Raji (cell line): ENCODE results near the gene TDRKH.
A peak's percentile ranks its signal among the peaks of the same experiment; 100 is the strongest.

Experiments used
- POLR2A ChIP-seq: IDR thresholded peaks from 2 replicates; pipeline ENCODE4 v1.6.1; 2011; ENCODE audit warnings: low read depth, low read length, control low read depth; ENCODE audit not compliant: insufficient read depth

Gene TDRKH

DNA sequence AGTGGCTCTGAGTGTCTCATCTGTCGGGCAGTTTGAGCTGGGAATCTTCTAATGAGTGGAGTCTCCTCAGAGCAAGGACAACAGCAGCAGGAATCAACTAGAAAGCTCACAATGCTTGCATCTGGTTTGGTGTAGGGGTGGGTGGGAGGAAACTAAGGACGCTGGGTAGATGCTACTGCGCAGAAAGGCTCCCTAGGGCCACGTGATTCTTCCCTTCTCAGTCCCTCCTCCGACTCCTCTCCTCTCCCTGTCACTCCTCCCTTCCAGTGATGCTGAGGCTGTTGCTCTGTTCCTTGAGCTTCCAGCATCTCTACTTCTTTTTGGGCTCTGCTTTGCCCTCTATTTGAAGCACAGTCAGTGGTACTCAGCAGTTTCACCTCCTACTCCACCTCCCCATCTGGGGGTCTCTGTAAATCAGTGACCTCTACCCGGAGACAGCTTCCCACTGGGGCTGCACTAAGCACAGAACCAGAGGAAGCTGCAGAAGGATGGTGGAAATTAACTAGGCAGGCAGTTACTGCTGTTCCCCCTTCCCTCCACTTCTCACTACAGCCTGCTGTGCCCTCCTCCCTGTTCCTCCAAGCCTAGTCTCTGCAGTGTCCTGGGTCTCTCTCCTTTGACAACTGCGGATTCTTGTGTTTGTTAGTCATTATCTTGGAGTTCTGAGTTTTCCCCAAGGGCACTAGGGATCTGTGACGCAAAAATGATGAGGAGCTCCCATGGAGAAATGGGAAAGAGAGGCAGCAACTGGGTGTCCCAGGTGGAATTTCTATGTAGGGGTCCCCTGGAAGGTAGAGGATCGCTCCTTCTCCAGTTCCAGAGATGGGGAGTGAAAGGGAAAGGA is 9.1 kb upstream of the TDRKH start:
- no peak for TF ChIP-seq POLR2A

DNA sequence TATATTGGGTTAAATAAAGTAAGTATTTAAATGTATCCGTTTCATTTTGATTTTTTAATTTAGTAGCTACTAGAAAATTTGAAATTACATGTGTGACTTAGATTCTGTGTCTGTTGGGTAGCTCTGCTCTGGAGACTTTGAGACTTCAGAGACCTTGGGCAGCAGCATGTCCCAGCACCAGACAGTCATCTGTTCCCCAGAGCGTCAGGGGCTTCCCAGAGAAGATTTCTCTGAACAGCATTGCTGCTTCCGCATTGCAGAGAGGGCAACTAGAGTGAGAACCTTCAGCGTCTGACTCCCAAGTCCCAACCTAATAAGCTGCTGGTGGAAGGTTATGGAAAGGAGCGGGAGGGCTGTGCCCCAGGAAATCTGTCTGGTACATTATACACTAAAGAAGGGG is 8.3 kb upstream of the TDRKH start:
- no peak for TF ChIP-seq POLR2A

DNA sequence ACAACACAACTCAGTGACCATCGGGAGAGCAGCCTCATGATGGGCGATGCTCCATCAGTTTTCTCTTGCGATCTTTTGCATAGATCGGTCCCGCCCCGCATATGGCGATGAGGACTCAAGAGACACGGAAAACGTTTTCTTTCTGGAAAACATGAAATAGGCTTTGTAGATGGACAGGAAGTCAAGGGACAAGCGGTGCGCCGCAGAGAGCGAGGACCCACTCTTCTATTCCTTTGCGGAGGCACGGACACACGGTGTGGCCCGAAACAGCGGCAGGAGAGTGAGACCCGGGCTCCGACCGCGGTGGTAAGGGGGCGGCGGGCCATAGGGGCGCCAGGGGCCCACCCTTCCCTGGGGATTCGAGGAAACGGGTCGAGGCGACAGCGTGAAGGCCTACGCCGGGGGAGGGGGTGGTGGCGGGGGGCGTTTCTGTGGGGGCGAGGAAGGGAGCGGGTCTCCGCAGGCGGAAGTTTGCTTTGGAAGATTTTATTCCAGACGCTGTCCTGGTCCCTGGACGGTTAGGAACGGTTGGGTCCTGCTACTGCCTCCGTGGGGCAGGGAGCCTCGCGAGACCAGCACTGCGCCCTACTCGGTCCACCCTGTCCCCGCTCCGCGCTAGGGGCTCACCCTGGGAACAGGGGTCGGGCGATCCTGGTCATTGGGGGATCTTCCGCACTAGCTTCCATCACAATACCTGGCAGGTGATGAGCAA is 796 bp upstream of the TDRKH start:
- TF ChIP-seq POLR2A = no peak

DNA sequence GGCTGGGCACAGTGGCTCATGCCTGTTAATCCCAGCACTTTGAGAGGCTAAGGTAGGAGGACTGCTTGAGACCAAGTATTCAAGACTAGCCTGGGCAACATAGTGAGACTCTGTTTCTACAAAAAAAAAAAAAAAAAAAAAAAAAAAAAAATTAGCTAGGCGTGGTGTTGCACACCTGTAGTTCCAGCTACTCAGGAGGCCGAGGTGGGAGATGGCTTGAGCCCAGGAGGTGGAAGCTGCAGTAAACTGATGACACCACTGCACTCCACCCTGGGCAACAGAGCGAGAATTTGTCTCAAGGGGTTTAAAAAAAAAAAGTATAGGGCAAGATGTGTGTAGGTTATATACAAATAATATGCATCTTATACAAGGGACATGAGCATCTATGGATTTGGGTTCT is 2.6 kb downstream of the TDRKH start:
- TF ChIP-seq POLR2A = no peak

DNA sequence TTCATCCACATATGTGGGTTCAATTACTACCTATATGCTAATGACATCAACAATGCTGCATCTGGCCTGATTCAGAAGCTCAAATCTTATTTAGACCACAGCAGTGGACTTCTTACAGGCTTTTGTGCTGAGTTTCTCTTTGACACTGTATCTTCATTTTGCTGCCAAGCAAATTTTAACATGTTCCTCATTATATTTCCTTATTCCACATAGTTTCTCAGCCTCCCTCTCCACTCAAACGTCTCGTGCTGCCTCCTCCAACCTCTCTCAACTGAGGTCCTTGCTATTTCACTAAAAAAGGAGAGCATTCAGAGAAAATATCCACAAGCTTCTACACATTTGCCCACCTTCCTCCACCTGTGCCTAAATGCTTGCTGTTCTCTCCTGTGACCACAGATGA is 6.5 kb downstream of the TDRKH start:
- no peak for TF ChIP-seq POLR2A

DNA sequence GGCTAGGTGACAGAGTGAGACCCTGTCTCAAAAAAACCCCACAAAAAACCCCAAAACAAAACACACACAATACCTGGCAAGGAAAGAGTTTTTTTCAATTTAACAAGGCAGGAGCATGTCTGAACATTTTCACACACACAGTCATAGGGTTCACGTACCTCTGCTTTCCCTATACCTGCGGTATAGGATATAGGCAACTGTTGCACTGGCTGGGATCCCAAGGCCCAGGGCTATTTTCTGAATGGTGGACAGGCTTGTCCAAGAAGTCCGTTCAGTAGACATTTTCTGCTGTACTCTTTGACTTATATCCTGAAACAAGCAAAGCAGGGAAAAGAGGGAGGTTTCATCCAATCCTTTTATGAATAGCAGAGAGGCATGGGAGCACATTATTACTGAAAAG is 7.6 kb downstream of the TDRKH start:
- TF ChIP-seq POLR2A = no peak

DNA sequence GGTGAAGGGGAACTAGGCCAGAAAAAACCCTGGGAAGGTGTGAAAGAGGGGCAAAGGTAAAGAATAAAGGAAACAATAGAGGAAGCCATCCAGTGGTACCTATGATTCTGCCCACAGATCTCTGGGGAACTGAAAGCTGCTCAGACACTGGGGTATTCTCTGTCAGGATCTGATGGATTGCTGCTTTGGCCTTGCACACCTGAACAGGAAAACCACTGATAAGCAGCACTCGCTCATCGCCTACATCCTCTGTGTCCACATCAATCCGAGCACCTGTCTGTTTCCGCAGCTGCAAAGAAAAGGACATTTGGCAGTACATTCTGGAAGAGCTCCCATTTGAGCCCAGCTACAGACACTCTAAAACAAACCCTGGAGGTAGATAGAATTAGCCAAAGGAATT is 10.4 kb downstream of the TDRKH start:
- TF ChIP-seq POLR2A = no peak

DNA sequence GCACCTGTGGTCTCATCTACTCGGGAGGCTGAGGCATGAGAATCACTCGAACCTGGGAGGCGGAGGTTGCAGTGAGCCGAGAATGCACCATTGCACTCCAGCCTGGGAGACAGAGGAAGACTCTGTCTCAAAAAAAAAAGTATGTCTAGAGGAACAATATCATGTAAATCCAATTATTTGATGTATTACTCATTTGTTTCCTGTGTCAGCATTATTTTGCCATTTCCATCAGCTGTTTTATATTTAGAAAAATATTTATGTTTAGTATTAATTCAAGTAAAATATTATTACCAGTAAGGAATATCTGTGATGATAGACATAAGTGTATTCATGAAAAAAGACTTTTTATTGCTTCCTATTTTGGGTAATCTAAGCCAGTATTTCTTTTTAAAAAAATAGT is 13.0 kb downstream of the TDRKH start:
- TF ChIP-seq POLR2A = no peak

DNA sequence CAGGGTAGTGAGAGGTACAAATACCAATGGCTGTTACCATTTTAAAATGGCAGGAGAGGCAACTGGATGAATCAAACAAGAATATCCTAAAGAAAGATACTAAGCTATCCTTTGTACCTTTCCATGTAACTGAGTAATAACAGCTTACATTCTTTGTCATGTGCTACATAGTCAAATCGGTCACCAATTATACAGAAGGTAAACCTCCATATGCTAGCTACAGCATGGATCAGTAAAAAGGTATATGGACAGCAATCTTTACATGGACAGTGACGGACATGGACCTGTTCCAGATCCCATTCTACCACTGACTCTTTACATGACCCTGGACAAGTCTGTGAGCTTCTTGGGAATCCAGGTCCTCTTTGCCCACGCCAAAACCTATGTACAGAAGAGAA is 13.6 kb downstream of the TDRKH start:
- no peak for TF ChIP-seq POLR2A

DNA sequence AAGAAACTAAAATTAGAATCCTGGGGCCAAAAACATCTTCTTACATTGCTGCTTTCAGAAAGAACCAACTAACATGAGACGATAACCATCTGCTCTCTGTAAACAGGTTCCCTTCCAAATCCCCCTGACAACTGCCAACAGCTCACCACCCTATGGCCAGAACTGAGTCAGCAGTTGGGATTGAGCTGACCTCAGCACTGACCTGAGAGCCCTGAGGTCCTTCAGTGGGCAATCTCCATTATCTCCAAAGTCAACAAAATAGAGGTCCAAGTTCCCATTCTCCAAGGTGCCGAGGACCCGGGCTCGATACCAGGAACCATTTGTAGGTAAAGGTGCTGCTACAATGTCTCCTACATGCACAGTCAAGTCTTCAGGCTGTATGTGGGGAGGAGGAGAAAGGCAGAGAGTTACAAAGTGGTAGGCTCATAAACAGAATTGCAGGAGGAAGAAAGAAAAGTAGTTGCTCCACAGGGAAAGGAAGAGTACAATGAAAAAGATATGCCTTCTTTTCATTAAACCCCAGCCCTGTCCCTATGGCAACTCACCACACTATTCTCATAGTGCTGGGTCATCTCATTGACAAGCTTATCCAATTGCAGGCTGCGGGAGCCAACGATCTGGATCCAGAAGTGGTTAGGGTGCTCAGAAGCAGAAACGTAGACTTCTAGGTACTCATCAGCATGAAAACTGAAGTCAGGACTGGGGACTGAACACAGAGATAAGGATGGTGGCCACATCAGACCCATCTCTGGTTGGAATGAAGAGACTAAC is 14.2 kb downstream of the TDRKH start:
- TF ChIP-seq POLR2A = no peak

DNA sequence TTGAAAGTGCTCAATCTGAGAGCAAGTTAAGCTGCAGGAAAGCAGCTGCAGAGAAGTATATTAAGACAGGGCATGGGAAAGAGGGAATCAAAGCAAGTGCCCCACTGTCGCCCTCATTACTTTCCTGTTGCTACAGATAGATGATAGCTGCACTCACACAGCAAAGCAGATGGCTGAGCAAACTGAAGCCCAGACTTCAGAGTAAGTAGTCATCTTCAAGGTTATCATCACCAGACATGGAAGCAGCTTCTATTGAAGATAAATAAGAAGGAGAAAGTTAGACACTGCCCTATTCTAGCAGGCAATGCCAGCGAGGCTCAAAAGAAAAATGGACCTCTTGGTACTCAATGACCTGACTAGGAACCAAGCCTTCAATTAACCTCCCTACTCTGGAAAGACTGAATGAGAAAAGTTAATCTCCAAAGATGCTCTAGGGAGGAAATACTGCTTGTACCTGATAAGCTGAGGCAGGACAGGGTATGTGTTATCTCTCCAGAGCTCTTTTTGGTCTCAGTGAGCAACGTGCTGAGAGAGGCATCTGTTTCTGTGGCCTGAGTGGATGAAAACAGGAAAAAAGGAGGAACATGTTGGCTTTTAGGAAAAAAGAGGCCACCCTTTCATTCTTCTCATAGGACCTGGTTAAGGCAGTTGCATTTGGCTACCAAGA is 15.9 kb downstream of the TDRKH start:
- no peak for TF ChIP-seq POLR2A

DNA sequence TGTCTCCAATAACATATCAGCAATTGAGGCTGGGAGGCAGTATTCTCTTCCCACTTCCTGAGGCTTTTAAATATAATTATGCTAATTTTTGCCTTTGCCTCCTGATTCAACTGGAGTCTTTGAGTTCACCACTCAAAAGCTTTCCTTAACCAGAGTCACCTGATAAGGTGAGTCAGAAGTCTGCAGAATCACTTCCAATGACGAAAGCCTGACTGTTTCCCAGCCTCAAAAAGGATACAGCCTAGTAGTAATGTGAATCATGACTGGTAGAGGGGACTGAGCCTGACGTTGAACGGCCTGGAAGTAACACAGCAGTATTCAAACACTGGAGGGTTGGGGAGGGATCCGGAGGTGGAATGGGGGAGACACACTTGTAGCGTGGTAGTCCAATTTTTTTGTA is 16.6 kb downstream of the TDRKH start:
- TF ChIP-seq POLR2A = no peak

DNA sequence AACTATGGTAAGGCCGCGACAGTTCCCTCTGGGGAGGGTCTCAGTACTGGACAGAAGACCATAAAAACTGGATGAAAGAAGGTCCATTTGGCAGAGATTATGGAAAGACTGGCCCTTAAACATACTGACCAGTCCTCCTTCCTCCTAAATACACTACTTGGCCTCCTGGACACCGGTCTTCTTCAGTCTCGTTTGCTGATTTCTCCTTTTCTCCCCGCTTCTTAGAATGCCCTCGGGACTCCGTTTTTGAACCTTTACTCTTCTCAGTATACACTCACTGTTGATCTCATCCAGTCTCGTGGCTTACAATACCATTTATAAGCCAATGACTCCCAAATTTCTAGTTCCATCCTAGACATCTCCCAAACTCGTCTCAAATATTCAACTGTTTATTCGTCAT is 26.3 kb downstream of the TDRKH start:
- TF ChIP-seq POLR2A = no peak

DNA sequence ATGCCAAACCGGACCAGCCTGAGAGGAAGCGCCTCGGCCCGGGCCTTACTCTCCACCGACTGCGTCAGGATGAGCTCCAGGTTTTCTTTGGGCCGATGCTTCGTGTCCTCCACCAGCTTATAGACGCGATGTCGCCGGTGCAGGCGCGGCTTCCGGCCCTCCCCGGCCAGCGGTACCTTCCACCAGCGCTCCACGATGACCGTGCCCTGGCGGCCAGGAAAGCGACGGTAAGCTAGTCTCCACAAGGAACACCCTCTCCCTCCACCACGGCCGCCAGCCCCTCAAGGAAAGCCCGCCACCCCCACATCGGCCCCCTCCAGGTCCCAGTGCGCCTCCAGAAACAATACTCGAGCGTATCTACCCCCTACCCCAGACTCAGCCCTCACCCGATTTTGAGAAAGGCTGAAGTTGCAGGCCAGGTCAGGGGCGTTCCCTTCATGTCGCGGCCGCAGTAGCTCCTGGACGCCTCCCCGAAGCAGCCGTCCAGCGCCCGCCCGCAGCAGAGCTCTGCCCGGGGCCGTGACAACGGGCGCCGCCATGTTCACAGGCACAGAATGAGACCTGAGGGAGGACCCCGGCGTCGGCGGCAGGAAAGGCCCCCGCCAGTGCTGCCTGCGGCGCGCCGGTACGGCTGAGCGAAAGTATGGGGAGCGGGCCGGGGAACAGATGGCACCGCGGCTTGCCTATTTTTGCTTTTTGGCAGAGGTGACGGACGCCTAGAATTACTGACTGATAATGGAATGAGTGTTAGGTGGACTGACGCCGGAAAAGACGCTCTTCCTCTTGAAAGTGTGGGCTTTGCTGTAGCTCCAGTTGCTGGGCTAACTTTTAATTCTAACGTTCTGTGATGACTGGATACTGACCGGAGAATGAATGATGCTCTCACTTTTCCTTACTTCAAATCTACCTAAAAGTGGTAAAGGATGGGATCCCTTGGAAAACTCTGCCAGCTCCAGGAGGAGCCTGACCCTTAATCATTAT is 27.1 kb downstream of the TDRKH start, which contains the start of gene MRPL9:
MRPL9 (minus strand) TSS at position 556 of the 981 bp plus-strand sequence; CDS start at position 539, 17 bp downstream.
- peak; percentile 70 for TF ChIP-seq POLR2A
